HG03571 (cell line): Measurements from ENCODE around the gene NPAS3.

ENCODE experiments used
- ATAC-seq: cut with Tn5 transposase; IDR thresholded peaks from one replicate; pipeline ENCODE4 v1.9.1; 2021; ENCODE audit not compliant: unreplicated experiment

NPAS3 gene

DNA sequence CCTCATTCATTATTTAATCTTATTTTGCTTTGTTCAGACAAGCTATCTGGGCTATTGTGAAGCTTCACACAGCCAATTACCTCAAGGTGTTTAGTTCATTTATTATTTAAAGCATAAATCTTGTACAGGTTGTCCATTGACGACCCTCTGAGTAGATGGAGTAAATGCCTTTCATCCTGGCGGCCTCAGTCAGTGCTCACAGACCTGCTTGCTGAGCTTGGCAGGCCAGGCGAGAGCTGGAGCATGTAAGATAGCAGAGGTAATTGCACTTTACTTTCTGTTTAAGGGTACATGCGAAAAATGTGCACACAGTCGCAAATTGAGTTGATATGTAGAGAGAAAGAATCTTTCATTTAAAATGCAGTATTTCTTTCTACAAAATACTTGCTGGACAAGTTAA is 224.4 kb downstream of the NPAS3 start:
- ATAC-seq = no peak

DNA sequence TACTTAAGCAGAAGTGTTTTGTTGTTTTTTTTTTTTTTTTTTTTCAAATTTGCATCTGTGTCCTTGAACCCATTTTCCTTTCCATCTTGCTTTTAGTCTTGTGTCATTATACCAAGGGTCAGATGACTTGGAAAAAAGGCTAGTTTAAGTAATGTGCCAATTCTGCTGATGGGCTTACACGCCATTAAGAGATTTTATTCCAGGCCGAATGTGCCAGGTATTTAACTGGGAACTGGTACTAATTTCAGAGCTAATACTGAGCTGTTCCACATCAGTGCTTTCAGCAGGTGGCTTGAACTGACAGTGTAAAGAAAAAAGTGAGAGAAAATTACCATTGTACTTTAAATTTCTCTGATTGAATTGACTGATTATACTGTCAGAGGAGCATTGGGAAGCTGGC is 224.9 kb downstream of the NPAS3 start:
- no peak for ATAC-seq

DNA sequence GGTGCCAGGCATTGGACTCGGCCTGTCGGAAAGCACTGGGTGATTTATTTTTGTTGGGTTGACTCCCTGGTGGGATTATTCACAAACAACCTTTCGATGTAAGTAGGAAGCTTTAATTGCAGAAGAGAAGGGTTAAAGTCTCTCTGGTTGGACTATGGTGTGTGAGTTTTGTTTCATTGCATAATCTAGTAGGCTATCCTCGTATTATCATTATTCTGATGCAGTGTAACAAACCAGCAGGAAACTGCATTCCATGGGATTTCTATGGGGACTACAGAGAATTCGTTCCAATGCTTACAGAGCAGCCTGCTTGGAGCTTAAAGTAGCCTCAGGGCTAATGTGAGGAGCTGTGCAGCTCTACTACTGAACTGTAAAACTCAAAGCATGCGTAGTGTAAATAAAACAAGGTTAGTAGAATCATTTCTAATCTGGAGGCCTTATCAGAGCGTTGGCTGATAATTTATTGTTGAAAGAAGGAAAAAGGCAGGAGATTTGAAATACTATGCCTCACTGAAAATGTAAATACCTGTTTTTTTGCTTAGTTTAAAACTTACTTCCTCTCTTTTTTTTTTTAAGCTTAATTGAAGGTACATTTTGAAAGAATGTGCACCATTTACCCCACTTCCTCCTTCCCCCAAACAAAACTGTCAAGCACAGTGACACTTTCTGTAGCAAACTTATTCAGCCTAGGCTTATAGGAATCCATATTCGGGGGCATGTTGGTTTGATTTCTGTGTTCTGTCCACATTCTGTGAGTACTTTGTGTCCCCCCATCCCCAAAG is 226.7 kb downstream of the NPAS3 start:
- no peak for ATAC-seq

- ATAC-seq = no peak
These were observed 227.2 kb downstream of the NPAS3 start for GRCh38 chr14:33165926-33166289.

DNA sequence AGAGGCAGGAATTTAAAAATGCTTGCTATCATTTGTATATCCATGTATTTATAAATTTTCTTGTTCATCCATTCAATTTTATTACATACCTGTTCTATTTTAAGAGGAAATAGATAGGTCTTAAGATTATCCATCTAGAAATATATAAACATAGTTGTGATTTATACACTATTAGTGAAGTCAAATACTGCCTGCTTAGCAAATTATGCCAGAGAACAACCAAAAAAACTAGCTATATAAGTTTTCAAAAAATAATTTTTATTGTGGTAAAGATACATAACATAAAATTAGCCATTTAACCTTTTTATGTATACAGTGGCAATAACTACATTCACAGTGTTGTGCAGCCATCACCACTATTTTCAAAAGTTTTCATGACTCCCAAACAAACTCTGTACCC is 237.3 kb downstream of the NPAS3 start:
- ATAC-seq = no peak

DNA sequence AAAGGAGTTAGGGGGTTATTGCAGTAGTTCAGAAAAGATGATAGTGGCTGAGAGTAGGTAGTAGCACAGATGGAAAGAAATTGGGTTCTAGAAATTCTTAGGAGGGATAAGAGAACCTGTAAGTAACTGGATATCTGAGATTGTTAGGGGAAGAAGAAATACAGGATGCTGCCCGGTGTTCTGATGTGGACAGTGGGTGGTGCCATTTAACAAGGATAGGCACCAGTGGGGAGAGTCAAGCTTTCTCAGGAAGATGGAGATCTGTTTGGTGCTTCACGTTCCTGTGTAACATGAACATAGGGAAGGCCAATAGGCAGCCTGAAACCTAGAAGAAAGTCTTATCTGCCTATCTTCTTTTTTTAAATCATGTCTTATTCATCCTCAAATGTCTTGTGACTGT is 245.9 kb downstream of the NPAS3 start:
- ATAC-seq = no peak

DNA sequence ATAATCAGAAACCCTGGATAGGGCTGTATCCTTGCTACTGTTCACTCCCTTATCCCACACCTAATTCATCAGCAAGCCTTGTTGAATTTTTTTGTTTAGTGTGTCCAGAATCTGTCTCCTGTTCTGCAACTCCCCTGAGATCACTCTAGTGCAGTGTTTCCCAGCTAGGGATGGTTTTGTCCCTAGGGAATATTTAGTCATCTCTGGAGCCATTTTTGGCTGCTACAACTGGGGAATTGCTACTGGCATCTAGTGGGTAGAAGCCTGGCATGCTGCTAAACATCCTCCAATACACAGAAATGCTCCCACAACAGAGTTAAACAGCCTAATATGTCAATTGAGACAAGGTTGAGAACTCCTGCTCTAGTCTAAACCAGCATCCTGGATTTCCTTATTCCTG is 248.0 kb downstream of the NPAS3 start:
- ATAC-seq = no peak

DNA sequence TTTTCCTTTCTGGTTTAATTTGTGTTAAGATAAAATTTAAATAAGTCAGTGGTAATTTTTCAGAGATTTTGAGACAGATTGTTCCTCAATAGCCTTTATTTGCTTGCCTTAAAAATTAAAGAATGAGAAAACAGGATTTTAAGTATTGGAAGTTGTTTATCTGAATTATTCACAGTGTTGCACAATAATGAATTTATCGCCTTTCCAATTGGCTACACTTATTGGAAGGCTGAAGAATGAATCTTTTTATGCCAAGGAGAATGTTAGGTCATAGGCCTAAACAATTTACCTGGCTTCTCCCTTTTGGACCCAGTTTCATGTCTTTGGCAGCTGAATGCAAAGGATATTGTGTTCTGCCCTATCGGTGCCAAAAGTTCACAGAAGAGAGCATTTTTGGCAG is 250.2 kb downstream of the NPAS3 start:
- no peak for ATAC-seq

- no peak for ATAC-seq
These were observed 253.2 kb downstream of the NPAS3 start for GRCh38 chr14:33191855-33192254.

GRCh38 chr14:33194551-33194950 is 255.9 kb downstream of the NPAS3 start:
- ATAC-seq = no peak

- ATAC-seq = no peak
These were observed 260.0 kb downstream of the NPAS3 start for GRCh38 chr14:33198684-33199083.

- no peak for ATAC-seq
These were observed 262.4 kb downstream of the NPAS3 start for GRCh38 chr14:33201116-33201515.

DNA sequence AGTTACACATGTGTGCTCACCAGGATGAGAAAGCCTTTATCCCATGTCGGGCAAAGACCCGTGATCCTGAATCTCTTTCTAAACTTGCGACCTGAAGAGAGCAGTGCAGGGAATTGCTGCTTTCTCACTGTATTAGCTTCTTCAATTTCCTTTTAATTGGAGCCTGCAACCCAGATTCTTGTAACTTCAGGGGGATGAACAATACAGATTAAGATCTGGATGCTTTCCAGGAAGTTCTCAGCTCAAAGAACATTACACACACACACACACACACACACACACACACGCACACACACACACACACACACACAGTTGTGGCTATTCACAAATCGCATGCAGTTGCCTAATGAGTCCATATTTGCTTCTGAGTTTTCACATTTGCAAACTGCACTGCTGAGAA is 268.3 kb downstream of the NPAS3 start:
- no peak for ATAC-seq

GRCh38 chr14:33207467-33208017 is 268.9 kb downstream of the NPAS3 start:
- no peak for ATAC-seq

DNA sequence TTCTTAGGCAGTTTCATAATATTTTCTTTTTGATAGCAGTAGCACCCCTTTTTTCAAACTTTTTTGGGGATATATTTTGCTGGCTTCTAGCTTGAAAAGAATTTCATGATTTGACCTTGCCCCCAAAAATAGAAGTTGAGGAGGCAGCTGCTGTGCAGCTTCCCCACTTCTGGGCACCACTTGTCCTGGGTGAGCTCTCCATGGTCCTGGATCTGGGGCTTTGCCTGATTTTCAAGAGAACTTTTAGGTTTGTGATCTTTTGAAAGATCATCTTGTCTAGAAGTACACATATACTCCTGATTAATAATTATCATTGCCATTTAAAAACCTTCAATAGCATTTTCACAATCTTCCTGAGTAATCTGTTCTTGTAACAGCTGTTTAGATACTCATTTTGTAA is 271.6 kb downstream of the NPAS3 start:
- ATAC-seq = no peak

DNA sequence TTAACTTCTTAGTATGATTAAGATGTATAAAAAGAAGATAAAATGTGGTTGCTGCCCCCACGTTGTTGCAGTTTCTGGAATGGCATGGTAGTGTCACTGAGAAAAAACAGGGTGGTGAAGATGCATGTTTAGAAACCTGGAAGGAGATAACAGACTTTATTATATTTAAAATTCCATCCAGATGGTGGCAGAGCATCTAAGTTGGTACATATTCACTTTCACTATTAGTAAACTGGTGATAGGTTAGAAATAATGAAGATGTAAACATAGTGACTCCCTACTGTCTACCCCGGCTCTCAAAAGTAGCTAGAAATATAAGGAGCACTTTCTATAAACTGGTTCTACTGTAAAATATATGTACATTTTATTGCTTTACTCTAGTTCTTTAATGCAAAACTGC is 279.3 kb downstream of the NPAS3 start:
- no peak for ATAC-seq

DNA sequence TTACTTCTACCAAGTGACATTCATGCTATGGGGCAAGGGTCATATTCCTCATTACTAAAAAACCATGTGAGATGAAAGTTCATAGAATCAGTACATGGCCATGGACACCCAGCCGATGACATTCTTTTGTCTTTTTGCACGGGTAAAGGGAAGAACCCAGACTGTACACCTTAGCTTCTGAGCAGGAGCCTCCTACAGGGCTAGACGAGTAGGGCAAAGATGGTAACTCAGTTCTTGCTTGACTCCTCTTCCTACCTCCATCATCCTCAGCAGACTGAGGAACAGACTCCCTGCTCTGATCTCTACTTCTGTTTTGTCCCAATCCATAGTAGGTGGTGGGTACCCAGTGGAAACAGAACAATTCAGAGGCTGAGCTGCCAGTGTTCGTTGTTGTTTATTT is 281.3 kb downstream of the NPAS3 start:
- ATAC-seq = no peak

- no peak for ATAC-seq
These were observed 290.7 kb downstream of the NPAS3 start for GRCh38 chr14:33229269-33229929.

DNA sequence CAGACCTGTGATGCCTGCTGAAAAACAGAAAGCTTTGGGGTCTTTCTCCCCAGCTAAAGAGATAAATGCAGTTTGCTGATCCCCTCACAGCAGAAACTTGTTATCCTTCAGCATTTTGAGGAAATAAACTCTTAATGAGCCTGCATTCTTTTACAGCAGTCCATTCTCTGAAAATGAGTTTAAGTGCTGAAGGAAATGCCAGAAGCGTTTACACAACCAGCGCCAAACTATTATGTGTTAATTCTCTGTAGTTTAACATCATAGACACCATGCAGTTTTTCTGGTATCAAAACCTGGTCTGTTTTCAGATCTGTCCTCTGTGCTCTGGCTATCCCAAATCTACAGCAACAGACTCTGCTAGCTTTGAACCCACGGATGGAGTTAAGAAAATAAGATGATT is 291.3 kb downstream of the NPAS3 start:
- ATAC-seq = no peak

DNA sequence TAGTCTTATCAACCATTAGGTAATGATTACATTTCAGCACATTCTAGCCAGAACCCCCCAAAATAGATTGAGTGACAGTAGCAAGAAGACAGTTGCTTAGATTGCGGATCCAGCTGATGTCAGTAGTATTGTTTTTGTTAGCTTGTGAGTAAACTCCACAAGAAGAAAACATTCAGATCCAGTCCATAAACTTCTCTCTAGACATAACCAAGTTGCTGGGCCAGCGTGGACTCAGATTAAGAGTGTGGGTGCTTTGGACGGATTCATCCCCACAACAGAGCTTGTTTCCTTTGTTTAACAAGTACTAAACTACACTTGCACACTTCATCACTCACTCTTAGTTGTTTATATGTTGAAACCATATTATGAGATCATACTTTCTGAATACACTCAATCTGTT is 293.4 kb downstream of the NPAS3 start:
- ATAC-seq = no peak

GRCh38 chr14:33237115-33237740 is 298.5 kb downstream of the NPAS3 start:
- no peak for ATAC-seq

DNA sequence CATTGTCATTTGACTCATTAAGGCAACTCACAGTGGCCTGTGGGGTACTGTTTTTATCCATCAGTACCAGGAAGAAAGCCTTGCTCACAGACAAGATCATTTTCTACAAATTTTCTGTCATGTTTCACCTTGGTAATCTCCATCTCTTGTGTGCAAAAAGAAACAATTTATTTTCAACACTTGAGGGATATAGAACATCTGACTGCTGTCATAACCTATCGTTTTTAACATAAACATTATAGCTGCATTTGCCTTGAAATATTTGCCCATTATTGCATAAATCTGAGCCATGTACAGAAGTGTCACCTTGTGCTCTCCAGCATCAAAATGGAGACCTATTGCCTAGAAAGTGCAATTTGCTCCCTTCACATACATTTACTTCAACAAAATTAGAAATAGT is 300.8 kb downstream of the NPAS3 start:
- no peak for ATAC-seq
